AG04450 (cell line): Measurements from ENCODE around the gene CNN2. TPM values are rescaled to one million over a fixed set of nuclear protein-coding genes. Genes with fewer than 3 reads are reported as not detected.

Experiments
- CTCF ChIA-PET: fragments of 300-600, 350-600 bp; formaldehyde crosslinking; extraction: SDS; loops from one replicate; lab custom pipeline; 2022; ENCODE audit warnings: antibody characterized with exemption, inconsistent platforms; lab: Charles Lee
- POLR2A ChIA-PET: fragments of 350-600 bp; formaldehyde crosslinking; extraction: SDS; loops from one replicate; lab custom pipeline; 2021; ENCODE audit warnings: antibody characterized with exemption, inconsistent platforms; lab: Yijun Ruan, JAX
- DNase-seq: peaks from one replicate; pipeline ENCODE4 v3.0.0-alpha.2; 2011; ENCODE audit warnings: low read depth, low spot score
- H3K27ac ChIP-seq: one replicate; pipeline ENCODE4 v1.5.1; 2012; ENCODE audit warnings: low read depth, low read length, control low read depth
- H3K27me3 ChIP-seq: one replicate; pipeline ENCODE4 v1.6.0; 2012; ENCODE audit warnings: low read length; ENCODE audit not compliant: control insufficient read depth, insufficient read depth
- H3K4me3 ChIP-seq: 2 replicates; pipeline ENCODE4 v1.5.1; 2011; ENCODE audit warnings: mild to moderate bottlenecking, low read depth, low read length, control low read depth
- H3K9me3 ChIP-seq: 2 replicates; pipeline ENCODE4 v1.5.1; 2012; ENCODE audit warnings: low read length; ENCODE audit not compliant: control insufficient read depth, insufficient read depth
- CTCF ChIP-seq: IDR thresholded peaks from 2 replicates; pipeline ENCODE4 v1.5.1; 2011; ENCODE audit warnings: low read depth, low read length, control low read depth, inconsistent platforms
- polyA plus RNA-seq: library from polyadenylated mRNA; depleted of rRNA; stranded (reverse); fragments of >200 nt; gene quantifications from 2 replicates; pipeline ENCODE4 v1.2.3, GENCODE V29; 2011

CNN2 gene
- polyA plus RNA-seq, 1 experiment, result 302 TPM

DNA sequence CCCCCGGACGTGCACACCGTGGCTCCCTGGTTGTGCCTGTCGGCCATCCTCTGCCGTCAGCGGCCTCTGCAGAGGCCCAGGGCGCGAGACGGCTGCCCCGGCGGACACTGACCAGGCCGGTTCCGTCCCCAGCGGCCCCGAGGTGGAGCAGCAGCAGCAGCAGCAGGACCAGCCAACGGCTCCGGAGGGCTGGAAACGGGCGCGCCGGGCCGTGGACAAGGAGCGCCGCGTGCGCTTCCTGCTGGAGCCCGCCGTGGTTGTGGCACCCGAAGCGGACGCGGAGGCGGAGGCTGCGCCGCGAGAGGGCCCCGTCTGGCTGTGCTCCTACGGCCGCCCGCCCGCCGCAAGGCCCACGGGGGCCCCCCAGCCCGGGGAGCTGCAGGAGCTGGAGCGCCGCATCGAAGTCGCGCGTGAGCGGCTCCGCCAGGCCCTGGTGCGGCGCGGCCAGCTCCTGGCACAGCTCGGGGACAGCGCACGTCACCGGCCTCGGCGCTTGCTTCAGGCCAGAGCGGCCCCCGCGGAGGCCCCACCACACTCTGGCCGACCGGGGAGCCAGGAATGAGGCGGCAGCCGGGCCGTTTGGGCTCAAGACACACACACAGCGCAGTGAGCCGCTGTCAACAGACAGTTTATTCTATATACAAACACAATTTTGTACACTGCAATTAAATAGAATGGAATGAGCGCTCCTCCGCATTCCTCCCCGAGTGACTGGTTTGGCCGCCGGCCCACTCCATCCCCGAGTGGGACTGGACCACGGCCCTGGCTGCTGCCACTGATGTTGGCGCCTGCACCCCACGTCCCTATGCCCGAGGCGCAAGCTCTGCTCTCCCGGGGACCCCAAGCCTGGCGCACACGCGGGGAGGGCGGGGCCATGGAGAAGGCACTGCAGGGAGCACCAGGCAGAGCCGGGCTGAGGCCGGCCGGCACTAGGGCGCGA lies 17.1 kb upstream of the CNN2 start:
- Histone ChIP-seq H3K27ac (peak overlapping the region; percentile 70), H3K27me3 (no peaks in the 10 kb centered on the region), H3K4me3 (peak overlapping the region; percentile 29; the same call in 1 of the 2 replicates), H3K9me3 (peaks cover 15% of the 10 kb centered on the region; the same call in 1 of the 2 replicates)
- no peak for TF ChIP-seq CTCF
- ChIA-PET CTCF (no interaction called here), POLR2A (interaction anchor here (0.7 to 1.4 kb wide), 5 partner anchors 10 to 260 kb away, joined by 3 to 9 read pairs (median 3); partner anchors contain the start of gene CIRBP)
- peak; percentile 79 for DNase-seq

DNA sequence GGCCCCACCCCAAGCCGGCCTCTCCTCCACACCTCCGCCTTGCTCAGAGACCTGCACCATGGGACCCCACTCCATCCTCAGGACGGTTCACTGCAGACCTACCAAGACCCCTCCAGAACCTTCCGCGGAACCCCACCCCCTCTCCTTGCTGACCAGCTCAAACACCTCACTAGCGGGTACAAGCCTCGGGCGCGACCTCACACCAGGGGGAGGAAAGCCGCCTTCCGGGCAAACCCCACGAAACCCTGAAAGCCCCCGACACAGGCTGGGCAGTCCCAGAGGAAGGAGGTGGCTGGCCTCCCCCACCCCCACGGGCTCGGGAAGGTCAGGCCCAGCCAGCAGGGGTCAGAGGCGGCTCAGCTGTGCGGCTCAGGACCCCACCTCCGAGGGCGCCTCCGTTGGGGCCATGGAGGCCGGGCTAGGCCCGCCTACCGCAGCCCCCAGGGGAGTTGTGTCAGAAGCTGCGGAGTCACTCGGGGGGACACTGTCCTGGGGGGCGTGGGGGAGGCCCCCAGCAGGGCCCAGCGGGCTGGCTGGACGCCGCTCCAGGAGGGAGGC lies 16.3 kb upstream of the CNN2 start:
- no peak for TF ChIP-seq CTCF
- H3K27ac ChIP-seq, result peak overlapping the region; percentile 70
- DNase-seq, result no peak
- peaks cover 8% of the 10 kb centered on the region; the same call in 1 of the 2 replicates for H3K9me3 ChIP-seq
- H3K27me3 ChIP-seq, result no peaks in the 10 kb centered on the region
- H3K4me3 ChIP-seq, result no peak overlapping the region; the same call in 1 of the 2 replicates
- CTCF ChIA-PET, result no interaction called here
- POLR2A ChIA-PET, result interaction anchor here (0.7 to 1.4 kb wide), 4 partner anchors 9 to 259 kb away, joined by 3 to 9 read pairs (median 3); partner anchors contain the start of gene CIRBP

DNA sequence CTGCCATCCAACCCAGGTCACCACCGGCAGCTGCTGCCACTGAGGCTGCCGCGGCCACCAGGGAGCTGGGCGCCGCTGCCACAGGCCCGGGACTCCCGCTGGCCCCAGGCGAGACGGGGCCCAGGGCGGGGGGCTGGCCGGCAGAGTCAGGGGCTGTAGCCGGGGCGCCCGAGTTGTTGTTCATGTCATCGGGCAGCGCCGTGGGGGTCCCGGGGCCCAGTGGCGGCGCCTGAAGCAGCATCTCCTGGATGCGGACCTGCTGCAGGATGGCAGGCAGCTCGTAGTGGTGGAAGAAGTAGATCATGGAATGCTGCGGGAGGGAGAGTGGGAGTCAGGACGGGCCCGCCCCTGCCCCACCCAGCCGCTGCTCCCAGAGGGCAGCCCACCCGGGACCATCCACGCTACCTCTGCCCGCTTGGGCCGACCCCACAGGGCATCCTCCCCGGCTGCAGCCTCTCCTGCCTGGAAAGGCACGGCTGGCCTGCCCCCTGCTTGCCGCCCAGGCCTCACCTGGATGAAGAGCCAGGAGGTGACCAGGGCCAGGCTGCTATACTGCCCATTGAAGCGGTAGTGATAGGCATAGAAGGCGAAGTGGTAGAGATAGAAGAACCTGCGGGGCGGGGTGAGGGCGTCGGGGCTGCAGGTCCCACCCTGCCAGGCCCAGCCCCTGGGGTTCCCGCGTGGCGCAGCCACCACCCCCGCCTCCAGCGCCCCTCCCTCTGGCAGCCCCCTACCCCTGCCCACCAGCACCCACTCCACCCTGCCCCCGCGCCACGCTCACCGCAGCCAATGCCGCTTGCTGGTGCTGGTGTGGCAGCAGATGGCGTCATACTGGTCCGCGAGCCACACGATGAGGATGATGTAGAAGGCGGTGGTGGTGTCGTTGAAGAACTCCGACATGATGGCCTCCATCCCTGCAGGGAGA lies 15.6 kb upstream of the CNN2 start:
- H3K27ac ChIP-seq, result no peak overlapping the region
- no peaks in the 10 kb centered on the region for H3K27me3 ChIP-seq
- no peak for DNase-seq
- no peak overlapping the region for H3K4me3 ChIP-seq
- no peak for TF ChIP-seq CTCF
- CTCF ChIA-PET, result interaction anchor here (0.6 kb wide), 1 partner anchor 217 kb away, joined by 3 read pairs; no protein-coding TSS in a partner anchor
- POLR2A ChIA-PET, result interaction anchor here (1.0 kb wide), 1 partner anchor 258 kb away, joined by 3 read pairs; the partner anchor contains the start of gene CIRBP
- peaks cover 4% of the 10 kb centered on the region; the same call in 1 of the 2 replicates for H3K9me3 ChIP-seq

- Histone ChIP-seq H3K27ac (no peak overlapping the region), H3K27me3 (no peaks in the 10 kb centered on the region), H3K9me3 (peaks cover 4% of the 10 kb centered on the region; the same call in 1 of the 2 replicates), H3K4me3 (no peak overlapping the region)
- no peak for DNase-seq
- CTCF ChIA-PET, result no interaction called here
- no peak for TF ChIP-seq CTCF
- POLR2A ChIA-PET, result no interaction called here
Measured at GRCh38 chr19:1011831-1012333, 14.5 kb upstream of the CNN2 start.
